IMR-90 (cell line): ENCODE measurements around the gene PSG5. TPM values are rescaled to one million over a fixed set of nuclear protein-coding genes. Genes with fewer than 3 reads are reported as not detected.

Experiments used
- ATAC-seq: fragments of 200-7000 bp; cut with Tn5 transposase; 2 replicates; pipeline ENCODE4 v1.9.1; 2020; ENCODE audit warnings: low read depth, mild to moderate bottlenecking, moderate library complexity
- BruUV-seq: library from RNA; stranded (reverse); fragments of 400-500 nt; replicated peaks from 2 replicates; lab custom pipeline; 2021; lab: Mats Ljungman, UMichigan
- CTCF ChIA-PET: fragments of 300-600 bp; formaldehyde crosslinking; extraction: SDS; loops from one replicate; lab custom pipeline; 2021; ENCODE audit warnings: antibody characterized with exemption; lab: Yijun Ruan, JAX
- POLR2A ChIA-PET: fragments of 300-600 bp; sonication (Branson Sonifier 250); formaldehyde crosslinking; loops from one replicate; lab custom pipeline; 2022; ENCODE audit warnings: antibody characterized with exemption; ENCODE audit not compliant: unreplicated experiment; lab: Charles Lee
- DNase-seq: peaks from one replicate; pipeline ENCODE4 v3.0.0; 2013
- H2AFZ ChIP-seq: replicated peaks from 2 replicates; pipeline ENCODE3; 2013; ENCODE audit warnings: low read length, mild to moderate bottlenecking; ENCODE audit not compliant: poor library complexity
- H2AK5ac ChIP-seq: 2 replicates; pipeline ENCODE4 v1.6.1; 2013; ENCODE audit warnings: low read depth, low read length, inconsistent platforms
- H2AK9ac ChIP-seq: replicated peaks from 2 replicates; pipeline ENCODE3; 2013; ENCODE audit warnings: mild to moderate bottlenecking, low read depth, low read length, moderate library complexity; ENCODE audit not compliant: poor library complexity
- H2BK120ac ChIP-seq: 2 replicates; pipeline ENCODE4 v1.6.1; 2013; ENCODE audit warnings: low read depth, low read length, inconsistent platforms
- H2BK15ac ChIP-seq: 3 replicates; pipeline ENCODE4 v1.6.1; 2013; ENCODE audit warnings: low read depth, low read length, inconsistent platforms
- H2BK20ac ChIP-seq: 2 replicates; pipeline ENCODE4 v1.6.1; 2013; ENCODE audit warnings: low read depth, mild to moderate bottlenecking, inconsistent platforms, low read length, moderate library complexity
- H2BK5ac ChIP-seq: 2 replicates; pipeline ENCODE4 v1.6.1; 2013; ENCODE audit warnings: mild to moderate bottlenecking, low read depth, low read length, inconsistent platforms; ENCODE audit not compliant: poor library complexity, severe bottlenecking
- H3K14ac ChIP-seq: replicated peaks from 2 replicates; pipeline ENCODE4 v1.6.1; 2013; ENCODE audit warnings: low read depth, low read length, inconsistent platforms
- H3K18ac ChIP-seq: 2 replicates; pipeline ENCODE4 v1.6.1; 2013; ENCODE audit warnings: low read depth, low read length, control low read depth
- H3K23ac ChIP-seq: 2 replicates; pipeline ENCODE4 v1.6.1; 2013; ENCODE audit warnings: low read depth, low read length, inconsistent platforms
- H3K27ac ChIP-seq: 2 replicates; pipeline ENCODE4 v1.5.1; 2013; ENCODE audit warnings: mild to moderate bottlenecking, control low read depth, low read length; ENCODE audit not compliant: insufficient read depth
- H3K27me3 ChIP-seq: 2 replicates; pipeline ENCODE4 v1.6.1; 2013; ENCODE audit warnings: low read length; ENCODE audit not compliant: control insufficient read depth, insufficient read depth
- H3K36me3 ChIP-seq: 2 replicates; pipeline ENCODE4 v1.6.1; 2013; ENCODE audit warnings: low read length, mixed read lengths; ENCODE audit not compliant: control insufficient read depth, insufficient read depth
- H3K4ac ChIP-seq: 2 replicates; pipeline ENCODE4 v1.6.1; 2013; ENCODE audit warnings: low read depth, low read length, inconsistent platforms
- H3K4me1 ChIP-seq: 2 replicates; pipeline ENCODE4 v1.6.1; 2013; ENCODE audit warnings: low read length, mixed read lengths; ENCODE audit not compliant: control insufficient read depth, insufficient read depth
- H3K4me2 ChIP-seq: 2 replicates; pipeline ENCODE4 v1.6.1; 2013; ENCODE audit warnings: low read depth, mild to moderate bottlenecking, control low read depth, low read length, moderate library complexity
- H3K4me3 ChIP-seq: 2 replicates; pipeline ENCODE4 v1.5.1; 2013; ENCODE audit warnings: low read depth, mild to moderate bottlenecking, control low read depth, low read length, moderate library complexity; ENCODE audit not compliant: insufficient read depth
- H3K56ac ChIP-seq: 2 replicates; pipeline ENCODE4 v1.6.1; 2013; ENCODE audit warnings: low read length, inconsistent platforms; ENCODE audit not compliant: insufficient read depth; ENCODE audit errors: extremely low read depth
- H3K79me1 ChIP-seq, 2 experiments: 2 replicates each; pipeline ENCODE4 v1.6.1; 2013; ENCODE audit warnings: low read length in 2 of 2, inconsistent platforms in 1 of 2, low read depth in 1 of 2
- H3K9ac ChIP-seq: 2 replicates; pipeline ENCODE4 v1.6.1; 2013; ENCODE audit warnings: low read depth, low read length, control low read depth
- H3K9me1 ChIP-seq: 2 replicates; pipeline ENCODE4 v1.6.1; 2013; ENCODE audit warnings: low read length, inconsistent platforms; ENCODE audit not compliant: insufficient read depth
- H3K9me3 ChIP-seq: 2 replicates; pipeline ENCODE4 v1.6.1; 2013; ENCODE audit warnings: low read length; ENCODE audit not compliant: control insufficient read depth, insufficient read depth
- H4K20me1 ChIP-seq: 2 replicates; pipeline ENCODE4 v1.6.1; 2013; ENCODE audit warnings: low read length, inconsistent platforms; ENCODE audit not compliant: insufficient read depth
- H4K5ac ChIP-seq: 2 replicates; pipeline ENCODE4 v1.6.1; 2013; ENCODE audit warnings: mild to moderate bottlenecking, low read depth, low read length, control low read depth
- H4K8ac ChIP-seq, 2 experiments: 2 replicates each; pipeline ENCODE4 v1.6.1; 2013; ENCODE audit warnings: low read depth in 2 of 2, low read length in 2 of 2, control low read depth in 1 of 2, inconsistent platforms in 1 of 2
- H4K91ac ChIP-seq: 2 replicates; pipeline ENCODE4 v1.6.1; 2013; ENCODE audit warnings: low read depth, low read length, inconsistent platforms; ENCODE audit not compliant: insufficient read depth
- CEBPB ChIP-seq: IDR thresholded peaks from 2 replicates; pipeline ENCODE4 v1.6.1; 2012; ENCODE audit warnings: low read depth, low read length, improper control_type of control experiment
- CHD1 ChIP-seq: IDR thresholded peaks from 2 replicates; pipeline ENCODE4 v1.6.1; 2012; ENCODE audit warnings: low read depth, low read length, improper control_type of control experiment
- CTCF ChIP-seq: conservative IDR thresholded peaks from 2 replicates; pipeline ENCODE4 v1.5.1; 2012; ENCODE audit warnings: mild to moderate bottlenecking, low read depth, low read length, improper control_type of control experiment
- ELK1 ChIP-seq: fragments of 150-350 bp; IDR thresholded peaks from 2 replicates; pipeline ENCODE4 v1.6.1; 2016; ENCODE audit warnings: low read depth, mild to moderate bottlenecking, low read length, moderate library complexity, borderline replicate concordance
- MAZ ChIP-seq: IDR thresholded peaks from 2 replicates; pipeline ENCODE4 v1.6.1; 2012; ENCODE audit warnings: low read depth, mild to moderate bottlenecking, low read length, improper control_type of control experiment, moderate library complexity, borderline replicate concordance
- MXI1 ChIP-seq: IDR thresholded peaks from 2 replicates; pipeline ENCODE4 v1.6.1; 2012; ENCODE audit warnings: low read depth, mild to moderate bottlenecking, low read length, moderate library complexity, borderline replicate concordance
- RAD21 ChIP-seq: IDR thresholded peaks from 2 replicates; pipeline ENCODE4 v1.6.1; 2012; ENCODE audit warnings: low read length, improper control_type of control experiment
- RFX5 ChIP-seq: IDR thresholded peaks from 2 replicates; pipeline ENCODE4 v1.8.0; 2012; ENCODE audit warnings: low read depth, mild to moderate bottlenecking, low read length, moderate library complexity
- SMC3 ChIP-seq: fragments of 150-350 bp; IDR thresholded peaks from 2 replicates; pipeline ENCODE4 v1.6.1; 2016; ENCODE audit warnings: low read depth, mild to moderate bottlenecking, antibody characterized with exemption, low read length, moderate library complexity
- USF2 ChIP-seq: fragments of 150-350 bp; IDR thresholded peaks from 2 replicates; pipeline ENCODE4 v1.6.1; 2017; ENCODE audit warnings: mild to moderate bottlenecking, antibody characterized with exemption, low read length, low read depth
- WGBS, 2 experiments: methylation state at CpG; one replicate each; pipeline versions ENCODE4 v1.1.5 to v1.1.7; 2013; ENCODE audit warnings: missing lambda C conversion rate in 2 of 2; ENCODE audit not compliant: insufficient read length in 1 of 2; ENCODE audit errors: extremely low coverage in 2 of 2; 5-methylcytosine and 5-hydroxymethylcytosine counted together
- dilution Hi-C: fragments of 300-500 bp; cut with HindIII; formaldehyde crosslinking; loops from one replicate; pipeline ENCODE4 v1.14.3; 2018; ENCODE audit warnings: low sequenced_read_pairs; ENCODE audit not compliant: unreplicated experiment
- in situ Hi-C: fragments of 300-500 bp; cut with MboI; formaldehyde crosslinking; loops from 3 replicates; pipeline ENCODE4 v1.14.3; 2019; ENCODE audit warnings: low sequenced_read_pairs, inconsistent platforms, mixed read lengths
- intact Hi-C: fragments of 100-400 bp; cut with micrococcal nuclease; formaldehyde crosslinking; loops from 2 replicates; pipeline ENCODE4 v1.10.0; 2022
- polyA plus RNA-seq, 3 experiments: library from polyadenylated mRNA; depleted of rRNA; stranded (reverse); fragments of >200 nt; gene quantifications; 2 replicates each; pipeline ENCODE4 v1.2.3, GENCODE V29; 2012; ENCODE audit warnings: low replicate concordance in 1 of 3
- total RNA-seq: library from RNA; depleted of rRNA; stranded (reverse); fragments of >200 nt; gene quantifications from 2 replicates; pipeline ENCODE4 v1.2.3, GENCODE V29; 2012

The PSG5 gene
- total and polyA plus RNA-seq, 2 of the 4 experiments (the other 2 are of a cell fraction) = 50.7 to 75.9 TPM

GRCh38 chr19:43132696-43133095 is 53.6 kb downstream of the PSG5 start:
- peak overlapping the region in 1 of 2 experiments; percentile 3; a peak in 1 of 4 replicates for H4K8ac ChIP-seq
- H3K27ac ChIP-seq = peak overlapping the region; percentile 26
- H2AK5ac ChIP-seq = peak overlapping the region; percentile 1; the same call in 1 of the 2 replicates
- no peak for TF ChIP-seq CEBPB
- TF ChIP-seq USF2 = no peak
- no peak for TF ChIP-seq CTCF
- no peak for TF ChIP-seq RFX5
- TF ChIP-seq RAD21 = no peak
- TF ChIP-seq CHD1 = no peak
- TF ChIP-seq MXI1 = no peak
- TF ChIP-seq MAZ = no peak
- no peak for TF ChIP-seq ELK1
- TF ChIP-seq SMC3 = no peak
- peak overlapping the region; percentile 23 for H2BK120ac ChIP-seq
- peak; percentile 59 for DNase-seq
- H4K20me1 ChIP-seq = no peaks in the 10 kb centered on the region
- H4K5ac ChIP-seq = peak overlapping the region; percentile 58; the same call in 1 of the 2 replicates
- H2BK15ac ChIP-seq = peak overlapping the region; percentile 70; the same call in 1 of the 3 replicates
- peak overlapping the region; percentile 92; the same call in 1 of the 2 replicates for H3K18ac ChIP-seq
- H2BK20ac ChIP-seq = peak overlapping the region; percentile 15; the same call in 1 of the 2 replicates
- H2AFZ ChIP-seq = no peak overlapping the region
- dilution Hi-C loops = no loop called here
- ChIA-PET POLR2A (no interaction called here), CTCF (no interaction called here)
- intact Hi-C loops = no loop called here
- peak overlapping the region; percentile 73; the same call in 1 of the 2 replicates for H3K14ac ChIP-seq
- H3K4ac ChIP-seq = peak overlapping the region; percentile 52; the same call in 1 of the 2 replicates
- WGBS, 2 experiments = 83% methylated on average over 2 of the region's 6 CpGs; no CpG with 5 or more reads in 1 of the 2 experiments
- H3K36me3 ChIP-seq = no peaks in the 10 kb centered on the region
- ATAC-seq = peak; percentile 61
- H3K4me3 ChIP-seq = no peak overlapping the region
- H3K79me1 ChIP-seq = peaks cover 0 to 3% of the 10 kb centered on the region in 2 experiments; a peak in 2 of 4 replicates
- H3K23ac ChIP-seq = no peak overlapping the region
- peaks cover 3% of the 10 kb centered on the region; the same call in 1 of the 2 replicates for H3K9me1 ChIP-seq
- no peak overlapping the region for H3K4me2 ChIP-seq
- H2BK5ac ChIP-seq = peak overlapping the region; percentile 82
- no peaks in the 10 kb centered on the region for H3K9me3 ChIP-seq
- peak overlapping the region; percentile 51; the same call in 1 of the 2 replicates for H4K91ac ChIP-seq
- no TSS peak for BruUV-seq
- peak overlapping the region; percentile 37 for H2AK9ac ChIP-seq
- no peaks in the 10 kb centered on the region for H3K27me3 ChIP-seq
- H3K9ac ChIP-seq = no peak overlapping the region
- in situ Hi-C loops = no loop called here
- H3K4me1 ChIP-seq = peaks cover 5% of the 10 kb centered on the region; the same call in 1 of the 2 replicates
- H3K56ac ChIP-seq = no peak overlapping the region; the same call in 1 of the 2 replicates
